Ishikawa (cell line): ENCODE results near the gene AACS.

ENCODE experiments used
- CEBPB ChIP-seq: IDR thresholded peaks from 2 replicates; pipeline ENCODE4 v1.6.1; 2012
- CREB1 ChIP-seq: IDR thresholded peaks from 2 replicates; pipeline ENCODE4 v1.6.1; 2012; ENCODE audit warnings: low read depth
- EGR1 ChIP-seq: IDR thresholded peaks from 2 replicates; pipeline ENCODE4 v1.6.1; 2012
- EP300 ChIP-seq: IDR thresholded peaks from 2 replicates; pipeline ENCODE4 v1.6.1; 2012; ENCODE audit warnings: borderline replicate concordance
- FOXM1 ChIP-seq: IDR thresholded peaks from 2 replicates; pipeline ENCODE4 v1.6.1; 2012; ENCODE audit warnings: low read depth, borderline replicate concordance
- MAX ChIP-seq: IDR thresholded peaks from 2 replicates; pipeline ENCODE4 v1.6.1; 2012
- NFIC ChIP-seq: IDR thresholded peaks from 2 replicates; pipeline ENCODE4 v1.6.1; 2012
- RAD21 ChIP-seq: IDR thresholded peaks from 2 replicates; pipeline ENCODE4 v1.6.1; 2012; ENCODE audit warnings: low read depth
- REST ChIP-seq: IDR thresholded peaks from 2 replicates; pipeline ENCODE4 v1.6.1; 2012; ENCODE audit warnings: low read depth, mild to moderate bottlenecking
- TAF1 ChIP-seq: IDR thresholded peaks from 2 replicates; pipeline ENCODE4 v1.6.1; 2012; ENCODE audit warnings: low read depth, mild to moderate bottlenecking
- TCF12 ChIP-seq: IDR thresholded peaks from 2 replicates; pipeline ENCODE4 v1.6.1; 2012; ENCODE audit warnings: low read depth
- TEAD4 ChIP-seq: IDR thresholded peaks from 2 replicates; pipeline ENCODE4 v1.6.1; 2012
- USF1 ChIP-seq: IDR thresholded peaks from 2 replicates; pipeline ENCODE4 v1.6.1; 2012
- YY1 ChIP-seq: IDR thresholded peaks from 2 replicates; pipeline ENCODE4 v1.6.1; 2012; ENCODE audit warnings: low read depth
- ZBTB7A ChIP-seq: IDR thresholded peaks from 2 replicates; pipeline ENCODE4 v1.6.1; 2012; ENCODE audit warnings: low read depth

AACS gene

GRCh38 chr12:125189015-125189414 is 123.8 kb downstream of the AACS start:
- no peak for TF ChIP-seq FOXM1
- TF ChIP-seq CEBPB, result no peak

GRCh38 chr12:125189502-125189901 is 124.3 kb downstream of the AACS start:
- no peak for TF ChIP-seq ZBTB7A
- TF ChIP-seq RAD21, result no peak
- no peak for TF ChIP-seq REST
- no peak for TF ChIP-seq NFIC

GRCh38 chr12:125191361-125192087 is 126.3 kb downstream of the AACS start:
- TF ChIP-seq TEAD4 (no peak), EGR1 (no peak), FOXM1 (no peak), TCF12 (no peak), REST (no peak), CREB1 (no peak), ZBTB7A (no peak), USF1 (no peak), EP300 (no peak), RAD21 (no peak), YY1 (no peak), NFIC (no peak), TAF1 (no peak), MAX (no peak), CEBPB (no peak)

GRCh38 chr12:125192690-125193221 is 127.5 kb downstream of the AACS start:
- TF ChIP-seq TAF1, result no peak
- no peak for TF ChIP-seq ZBTB7A
- TF ChIP-seq FOXM1, result no peak
- no peak for TF ChIP-seq TCF12
- no peak for TF ChIP-seq CREB1
- TF ChIP-seq RAD21, result no peak
